Keratinocyte (primary cell): ENCODE results near the gene TAGLN2. TPM values are rescaled to one million over a fixed set of nuclear protein-coding genes. Genes with fewer than 3 reads are reported as not detected.

Source experiments
- DNase-seq: peaks from one replicate; pipeline ENCODE4 v3.0.0-alpha.2; 2011; ENCODE audit warnings: low read depth, missing footprints, low spot score
- FAIRE-seq: peaks from 2 replicates; lab custom pipeline; 2011; peaks lifted over from hg19 to GRCh38; lab: Jason Lieb, UNC
- H2AFZ ChIP-seq: 2 replicates; pipeline ENCODE4 v1.6.0; 2012; ENCODE audit warnings: low read length, control low read depth, inconsistent platforms; ENCODE audit not compliant: control insufficient read depth
- H3K27ac ChIP-seq: 2 replicates; pipeline ENCODE4 v1.5.1; 2011; ENCODE audit warnings: low read length; ENCODE audit not compliant: control insufficient read depth, insufficient read depth
- H3K27me3 ChIP-seq: 3 replicates; pipeline ENCODE4 v1.6.0; 2011; ENCODE audit warnings: low read length; ENCODE audit not compliant: control insufficient read depth, insufficient read depth; ENCODE audit errors: extremely low read depth
- H3K36me3 ChIP-seq, 2 experiments: 2 replicates in 1 of 2; 3 replicates in 1 of 2; pipeline ENCODE4 v1.5.1; 2011; ENCODE audit warnings: low read length in 2 of 2, mild to moderate bottlenecking in 1 of 2; ENCODE audit not compliant: control insufficient read depth in 2 of 2, insufficient read depth in 2 of 2; ENCODE audit errors: extremely low read depth in 1 of 2
- H3K4me1 ChIP-seq: 3 replicates; pipeline ENCODE4 v1.5.1; 2011; ENCODE audit warnings: low read length; ENCODE audit not compliant: control insufficient read depth, insufficient read depth; ENCODE audit errors: extremely low read depth
- H3K4me2 ChIP-seq: 3 replicates; pipeline ENCODE4 v1.6.0; 2011; ENCODE audit warnings: low read depth, low read length; ENCODE audit not compliant: control insufficient read depth, insufficient read depth; ENCODE audit errors: extremely low read depth
- H3K4me3 ChIP-seq, 3 experiments: fragments of 200-600 bp in 1 of 3; sonication (generic) in 1 of 3; 2 replicates in 2 of 3; 3 replicates in 1 of 3; pipeline ENCODE4 v1.5.1; 2011 to 2016; ENCODE audit warnings: low read length in 3 of 3, mild to moderate bottlenecking in 3 of 3, control low read depth in 2 of 3, inconsistent platforms in 1 of 3, low read depth in 1 of 3, mixed read lengths in 1 of 3, mixed run types in 1 of 3, moderate library complexity in 1 of 3; ENCODE audit not compliant: control insufficient read depth in 2 of 3, insufficient read depth in 2 of 3; ENCODE audit errors: extremely low read depth in 1 of 3
- H3K79me2 ChIP-seq: 2 replicates; pipeline ENCODE4 v1.6.0; 2012; ENCODE audit warnings: low read length; ENCODE audit not compliant: control insufficient read depth, insufficient read depth
- H3K9ac ChIP-seq: 3 replicates; pipeline ENCODE4 v1.6.0; 2011; ENCODE audit warnings: low read length; ENCODE audit not compliant: control insufficient read depth, insufficient read depth; ENCODE audit errors: extremely low read depth
- H3K9me1 ChIP-seq: 3 replicates; pipeline ENCODE4 v1.6.0; 2011; ENCODE audit warnings: low read length; ENCODE audit not compliant: control insufficient read depth, insufficient read depth; ENCODE audit errors: extremely low read depth
- H3K9me3 ChIP-seq: 2 replicates; pipeline ENCODE4 v1.5.1; 2012; ENCODE audit warnings: low read depth, low read length; ENCODE audit not compliant: control insufficient read depth
- H4K20me1 ChIP-seq: 3 replicates; pipeline ENCODE4 v1.6.0; 2011; ENCODE audit warnings: low read length; ENCODE audit not compliant: control insufficient read depth, insufficient read depth; ENCODE audit errors: extremely low read depth
- EZH2 ChIP-seq: IDR thresholded peaks from one replicate; pipeline ENCODE4 v1.6.1; 2012; ENCODE audit warnings: inconsistent platforms, mild to moderate bottlenecking, low read length, moderate library complexity
- dilution Hi-C: fragments of 300-500 bp; cut with MboI; formaldehyde crosslinking; loops from one replicate; pipeline ENCODE4 v1.7.0; 2020; ENCODE audit warnings: low sequenced_read_pairs; ENCODE audit not compliant: extremely low pct_ligation_motif_present
- polyA plus RNA-seq, 5 experiments: library from polyadenylated mRNA; depleted of rRNA in 3 of 5; stranded (reverse) in 3 of 5; stranded (forward) in 1 of 5; unstranded in 1 of 5; fragments of >200 nt; gene quantifications; 1 replicate in 1 of 5; 2 replicates in 3 of 5; 3 replicates in 1 of 5; pipeline versions ENCODE4 v1.2.1 to v1.2.3, GENCODE V29; 2011 to 2012; ENCODE audit warnings: missing spikeins in 2 of 5, low read depth in 1 of 5, low replicate concordance in 1 of 5
- TF ChIP-seq, protein P1 (sequence below), 3 experiments: IDR thresholded peaks in 1 of 3; conservative IDR thresholded peaks in 1 of 3; optimal IDR thresholded peaks in 1 of 3; 2 replicates in 2 of 3; 3 replicates in 1 of 3; pipeline versions ENCODE3 to v1.5.1; 2011; ENCODE audit warnings: low read length in 3 of 3, mild to moderate bottlenecking in 3 of 3, moderate library complexity in 2 of 3, control low read depth in 1 of 3, inconsistent platforms in 1 of 3; ENCODE audit not compliant: insufficient read depth in 2 of 3; ENCODE audit errors: extremely low read depth in 1 of 3

Gene TAGLN2
- polyA plus RNA-seq, 1 donor (not counting 4 experiments of a cell fraction or from before 2014, with no cell fraction given): 709 TPM

DNA sequence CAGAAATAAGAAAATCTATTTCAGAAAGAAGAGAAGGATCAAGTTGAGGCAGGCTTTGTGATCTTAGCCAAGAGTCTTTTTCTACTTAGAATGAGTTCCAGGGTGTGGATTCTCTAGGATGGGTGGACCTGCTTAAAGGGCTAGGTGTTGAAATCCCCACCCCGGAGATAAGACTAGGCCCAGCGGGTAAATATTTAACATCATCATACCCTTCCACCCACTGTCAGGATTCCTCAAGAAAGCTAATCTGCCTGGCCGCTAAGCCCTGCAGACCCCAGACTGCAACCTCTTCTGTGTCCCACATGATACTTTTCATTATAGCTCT lies 14.3 kb upstream of the TAGLN2 start:
- FAIRE-seq (no peak), DNase-seq (no peak)
- H2AFZ ChIP-seq: no peak overlapping the region
- H4K20me1 ChIP-seq: no peaks in the 10 kb centered on the region
- H3K4me3 ChIP-seq: no peak overlapping the region
- H3K4me1 ChIP-seq: peaks cover 69% of the 10 kb centered on the region
- H3K9ac ChIP-seq: no peak overlapping the region
- no peaks in the 10 kb centered on the region for H3K27me3 ChIP-seq
- dilution Hi-C loops: no loop called here
- peaks cover 0 to 4% of the 10 kb centered on the region in 2 experiments for H3K36me3 ChIP-seq
- no peak overlapping the region for H3K4me2 ChIP-seq
- H3K9me1 ChIP-seq: no peaks in the 10 kb centered on the region
- no peak overlapping the region for H3K27ac ChIP-seq
- TF ChIP-seq, protein P1, sequence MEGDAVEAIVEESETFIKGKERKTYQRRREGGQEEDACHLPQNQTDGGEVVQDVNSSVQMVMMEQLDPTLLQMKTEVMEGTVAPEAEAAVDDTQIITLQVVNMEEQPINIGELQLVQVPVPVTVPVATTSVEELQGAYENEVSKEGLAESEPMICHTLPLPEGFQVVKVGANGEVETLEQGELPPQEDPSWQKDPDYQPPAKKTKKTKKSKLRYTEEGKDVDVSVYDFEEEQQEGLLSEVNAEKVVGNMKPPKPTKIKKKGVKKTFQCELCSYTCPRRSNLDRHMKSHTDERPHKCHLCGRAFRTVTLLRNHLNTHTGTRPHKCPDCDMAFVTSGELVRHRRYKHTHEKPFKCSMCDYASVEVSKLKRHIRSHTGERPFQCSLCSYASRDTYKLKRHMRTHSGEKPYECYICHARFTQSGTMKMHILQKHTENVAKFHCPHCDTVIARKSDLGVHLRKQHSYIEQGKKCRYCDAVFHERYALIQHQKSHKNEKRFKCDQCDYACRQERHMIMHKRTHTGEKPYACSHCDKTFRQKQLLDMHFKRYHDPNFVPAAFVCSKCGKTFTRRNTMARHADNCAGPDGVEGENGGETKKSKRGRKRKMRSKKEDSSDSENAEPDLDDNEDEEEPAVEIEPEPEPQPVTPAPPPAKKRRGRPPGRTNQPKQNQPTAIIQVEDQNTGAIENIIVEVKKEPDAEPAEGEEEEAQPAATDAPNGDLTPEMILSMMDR (optimal IDR thresholded peaks at IDR 0.05 in 1 of 3, IDR thresholded peaks at IDR 0.05 in 1 of 3, conservative IDR thresholded peaks at IDR 0.05 in 1 of 3; ENCODE audit: extremely low read depth in 1 of 3, insufficient read depth in 2 of 3, low read length in 3 of 3): no peak
- no peak for TF ChIP-seq EZH2
- no peaks in the 10 kb centered on the region for H3K79me2 ChIP-seq
- no peaks in the 10 kb centered on the region for H3K9me3 ChIP-seq

DNA sequence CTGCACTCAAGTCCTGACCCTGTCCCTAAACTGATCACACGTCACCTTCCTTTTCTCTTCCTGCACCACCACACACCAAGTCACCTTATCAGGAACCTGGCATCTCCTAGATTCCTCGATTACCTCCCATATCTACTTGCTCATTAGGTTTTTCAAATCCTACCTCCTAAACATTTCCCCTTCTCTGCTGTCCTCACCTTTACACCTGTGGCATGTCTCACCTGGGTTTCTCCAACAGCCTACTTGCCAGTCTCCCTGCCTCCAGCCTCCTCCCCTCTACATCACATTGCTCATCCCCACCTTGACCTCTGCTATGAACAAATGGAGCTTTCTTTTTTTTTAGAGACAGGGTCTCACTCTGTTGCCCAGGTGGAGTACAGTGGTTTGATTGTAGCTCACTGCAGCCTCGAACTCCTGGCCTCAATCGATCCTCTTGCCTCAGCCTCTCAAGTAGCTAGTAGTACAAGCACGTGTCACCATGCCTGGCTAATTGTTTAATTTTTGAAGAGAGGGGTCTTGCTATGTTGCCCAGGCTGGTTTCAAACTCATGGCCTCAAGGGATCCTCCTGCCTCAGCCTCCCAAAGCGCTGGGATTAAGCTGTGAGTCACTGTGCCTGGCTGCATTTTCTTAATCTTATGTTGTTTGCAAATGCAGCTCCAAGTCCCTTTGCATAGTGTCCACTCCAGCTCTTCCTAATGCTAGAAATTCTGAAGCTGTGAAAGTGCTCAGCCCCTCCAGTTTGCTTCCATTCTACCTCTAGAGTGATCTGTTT lies 13.8 kb upstream of the TAGLN2 start:
- H3K9me1 ChIP-seq: no peaks in the 10 kb centered on the region
- FAIRE-seq (no peak), DNase-seq (no peak)
- peaks cover under 1 to 4% of the 10 kb centered on the region in 2 experiments for H3K36me3 ChIP-seq
- no peak overlapping the region for H3K4me3 ChIP-seq
- no peak overlapping the region for H3K27ac ChIP-seq
- H2AFZ ChIP-seq: no peak overlapping the region
- dilution Hi-C loops: no loop called here
- no peak overlapping the region for H3K4me2 ChIP-seq
- H3K4me1 ChIP-seq: peaks cover 64% of the 10 kb centered on the region
- no peak for TF ChIP-seq EZH2
- TF ChIP-seq, protein P1 (optimal IDR thresholded peaks at IDR 0.05 in 1 of 3, IDR thresholded peaks at IDR 0.05 in 1 of 3, conservative IDR thresholded peaks at IDR 0.05 in 1 of 3; ENCODE audit: extremely low read depth in 1 of 3, insufficient read depth in 2 of 3, low read length in 3 of 3): no peak
- no peaks in the 10 kb centered on the region for H4K20me1 ChIP-seq
- no peaks in the 10 kb centered on the region for H3K79me2 ChIP-seq
- no peak overlapping the region for H3K9ac ChIP-seq
- no peaks in the 10 kb centered on the region for H3K27me3 ChIP-seq
- no peaks in the 10 kb centered on the region for H3K9me3 ChIP-seq
